ENCODE data around the gene HOXB4.

HOXB4 gene

GRCh38 chr17:48530887-48531272 is 47.3 kb downstream of the HOXB4 start, which contains the start of gene HOXB1:
Gene HOXB1 (minus strand): TSS chr17:48531011. CDS start chr17:48530904, 107 bp downstream.
- H3K4me3 ChIP-seq (ENCODE audit: low read length), result no peak within 1 kb of the TSS
- TF ChIP-seq CTCF (conservative IDR thresholded peaks at IDR 0.05; ENCODE audit: low read depth, low read length), result no peak
- DNase-seq (ENCODE audit: low read depth), result no peak

GRCh38 chr17:48530208-48530886 is 47.8 kb downstream of the HOXB4 start:
- no peak for TF ChIP-seq CTCF (conservative IDR thresholded peaks at IDR 0.05; ENCODE audit: low read depth, low read length)
- no peak for DNase-seq (ENCODE audit: low read depth)
- H3K4me3 ChIP-seq (ENCODE audit: low read length), result no peak overlapping the region

- no peak for DNase-seq (ENCODE audit: low read depth)
- TF ChIP-seq CTCF (conservative IDR thresholded peaks at IDR 0.05; ENCODE audit: low read depth, low read length), result no peak
- H3K4me3 ChIP-seq (ENCODE audit: low read length), result no peak overlapping the region
Measured at GRCh38 chr17:48529683-48530009, 48.5 kb downstream of the HOXB4 start.

- TF ChIP-seq CTCF (conservative IDR thresholded peaks at IDR 0.05; ENCODE audit: low read depth, low read length), result no peak
- no peak overlapping the region for H3K4me3 ChIP-seq (ENCODE audit: low read length)
- DNase-seq (ENCODE audit: low read depth), result no peak
Measured at GRCh38 chr17:48528936-48529682, 49.0 kb downstream of the HOXB4 start.

- no peak for DNase-seq (ENCODE audit: low read depth)
- TF ChIP-seq CTCF (conservative IDR thresholded peaks at IDR 0.05; ENCODE audit: low read depth, low read length), result no peak
- H3K4me3 ChIP-seq (ENCODE audit: low read length), result no peak overlapping the region
Measured at GRCh38 chr17:48528153-48528935, 49.8 kb downstream of the HOXB4 start.

- no peak for DNase-seq (ENCODE audit: low read depth)
- H3K4me3 ChIP-seq (ENCODE audit: low read length), result no peak overlapping the region
- no peak for TF ChIP-seq CTCF (conservative IDR thresholded peaks at IDR 0.05; ENCODE audit: low read depth, low read length)
Measured at GRCh38 chr17:48527547-48527932, 50.6 kb downstream of the HOXB4 start.

Measured in retinal pigment epithelial cell (primary cell).